Activated CD8-positive, alpha-beta memory T cell treated with anti-CD3 and anti-CD28 coated beads, Interleukin-2, amount 10 ng/mL, durations not matched to agents 7 days and 5 days (primary cell): ENCODE data around the gene NHLRC4. TPM values are rescaled to one million over a fixed set of nuclear protein-coding genes. Genes with fewer than 3 reads are reported as not detected.

ENCODE experiments used
- ATAC-seq: fragments of 150-1000 bp; cut with Tn5 transposase; one replicate; pipeline ENCODE4 v1.10.0; 2021; ENCODE audit warnings: moderate library complexity
- CTCF ChIA-PET: fragments of 350-600 bp; sonication (Branson Sonifier 250); formaldehyde crosslinking; loops from one replicate; lab custom pipeline; 2021; ENCODE audit warnings: antibody characterized with exemption; lab: Charles Lee
- DNase-seq: peaks from one replicate; pipeline ENCODE4 v3.0.0-alpha.2; 2020
- H3K27ac Mint-ChIP-seq: one replicate; pipeline ENCODE4 v1.8.0; 2021; ENCODE audit warnings: mild to moderate bottlenecking, mixed read lengths
- H3K27me3 Mint-ChIP-seq: one replicate; pipeline ENCODE4 v1.8.0; 2021; ENCODE audit warnings: mixed read lengths
- H3K36me3 Mint-ChIP-seq: one replicate; pipeline ENCODE4 v1.8.0; 2021; ENCODE audit warnings: mild to moderate bottlenecking, mixed read lengths
- H3K4me1 Mint-ChIP-seq: one replicate; pipeline ENCODE4 v1.8.0; 2021; ENCODE audit warnings: mixed read lengths
- H3K4me3 Mint-ChIP-seq: one replicate; pipeline ENCODE4 v1.8.0; 2021; ENCODE audit warnings: mild to moderate bottlenecking, moderate library complexity, mixed read lengths
- H3K9me3 Mint-ChIP-seq: one replicate; pipeline ENCODE4 v1.8.0; 2022; ENCODE audit warnings: low read depth, mixed read lengths
- total RNA-seq, 2 experiments: library from RNA; stranded (reverse); gene quantifications; one replicate each; pipeline ENCODE4 v1.2.3, GENCODE V29; 2021

NHLRC4 gene, protein sequence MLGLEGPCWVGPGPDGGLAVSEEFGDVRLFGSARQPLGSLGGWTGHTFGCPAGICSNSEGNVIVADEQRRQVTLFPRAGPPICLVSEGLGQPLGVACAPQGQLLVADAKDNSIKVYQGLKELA
- 1 to 10 TPM in 1 of 2 experiments, under 1 TPM in 1; 0.94 to 1.2 TPM for total RNA-seq

DNA sequence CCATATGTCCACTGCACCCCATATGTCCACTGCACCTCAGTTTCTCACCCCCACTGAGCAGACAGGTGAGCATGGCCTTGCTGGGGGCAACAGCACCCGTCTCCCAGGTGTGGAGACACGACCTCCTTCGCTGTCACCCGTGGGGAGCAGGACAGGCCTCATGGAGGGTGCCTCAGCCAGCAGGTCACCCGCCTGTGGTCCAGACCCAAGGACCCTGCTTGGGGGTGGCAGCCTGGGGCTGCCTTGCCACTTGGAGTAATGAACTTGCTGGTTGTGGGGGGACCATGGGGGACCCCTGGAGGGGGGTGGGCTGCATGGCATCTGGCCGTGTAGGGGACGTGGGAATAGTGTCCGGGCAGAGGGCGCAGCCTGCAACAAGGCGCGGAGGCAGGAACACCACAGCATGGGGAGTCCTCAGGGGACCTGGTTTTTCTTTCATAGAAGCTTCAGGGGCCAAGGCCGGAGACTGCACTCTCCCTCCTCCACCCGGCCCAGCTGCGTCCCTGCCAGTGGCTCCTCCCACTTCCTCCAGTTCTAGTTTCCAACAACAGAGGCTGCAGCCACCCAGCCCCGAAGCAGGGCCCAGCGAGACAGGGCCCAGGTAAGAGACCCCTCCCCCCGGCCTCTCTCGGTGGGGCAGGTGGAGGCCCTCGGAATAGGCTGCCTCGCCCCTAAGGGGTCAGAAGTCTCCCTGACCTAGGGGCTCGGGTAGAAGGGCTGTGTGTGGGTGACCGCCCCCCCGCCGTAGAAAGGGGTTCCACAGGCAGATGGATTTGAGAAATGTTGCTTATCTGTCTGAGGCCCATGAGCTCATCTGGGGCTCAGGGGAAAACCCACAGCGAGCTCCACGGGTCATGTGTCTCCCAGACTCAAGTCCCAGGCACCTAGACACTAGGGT is at the start of gene NHLRC4:
Gene NHLRC4, plus strand, starts transcription at position 531 of the 898 bp plus-strand sequence. CDS start 1,043 bp downstream, outside the sequence.
- Mint-ChIP-seq H3K4me1 (peaks cover 23% of the 10 kb centered on the region), H3K27ac (peak within 1 kb of the TSS; percentile 68), H3K9me3 (no peaks in the 10 kb centered on the region), H3K27me3 (peaks cover 3% of the 10 kb centered on the region), H3K4me3 (peak within 1 kb of the TSS; percentile 33), H3K36me3 (no peaks in the 10 kb centered on the region)
- DNase-seq (peak; percentile 79), ATAC-seq (peak; percentile 52)
- CTCF ChIA-PET = interaction anchor here (1.2 to 1.5 kb wide), 2 partner anchors 16 to 81 kb away, joined by 3 to 4 read pairs; no protein-coding TSS in a partner anchor

DNA sequence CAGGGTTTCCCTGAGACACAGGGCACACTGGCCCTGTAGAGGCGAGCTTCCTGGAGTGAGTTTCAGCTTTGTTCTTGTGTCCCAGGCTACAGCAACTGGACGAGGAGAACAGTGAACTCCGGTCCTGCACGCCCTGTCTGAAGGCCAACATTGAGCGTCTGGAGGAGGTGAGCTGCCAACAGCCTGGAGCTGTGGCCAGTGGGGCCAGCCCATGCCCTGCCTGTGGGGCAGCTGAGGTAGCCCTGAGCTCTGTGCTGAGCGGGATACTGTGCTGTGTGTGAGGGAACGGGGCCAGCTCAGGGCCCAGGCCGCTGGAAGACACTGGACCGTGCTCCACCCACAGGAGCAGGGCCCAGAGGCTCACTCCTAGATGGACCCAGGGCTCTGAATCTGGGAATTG is 47.9 kb upstream of the NHLRC4 start:
- no peaks in the 10 kb centered on the region for H3K27me3 Mint-ChIP-seq
- H3K4me1 Mint-ChIP-seq = peaks cover 6% of the 10 kb centered on the region
- CTCF ChIA-PET = no interaction called here

DNA sequence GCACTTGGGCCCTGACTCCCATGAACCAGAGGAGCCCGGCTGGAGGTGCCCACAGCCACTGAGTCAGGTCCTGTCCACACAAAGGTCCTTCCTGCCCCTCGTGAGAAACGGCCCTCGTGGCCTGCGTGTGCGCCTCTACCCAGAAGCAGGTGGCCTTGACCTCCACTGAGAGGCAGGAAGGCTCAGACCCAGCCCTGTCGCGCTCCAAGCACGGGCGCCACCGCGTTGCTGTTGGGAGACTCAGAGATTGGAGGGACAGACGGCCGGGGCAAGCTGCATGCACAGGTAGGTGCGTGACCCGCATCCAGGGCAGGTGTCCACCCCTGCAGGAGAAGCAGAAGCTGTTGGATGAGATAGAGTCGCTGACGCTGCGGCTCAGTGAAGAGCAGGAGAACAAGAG is 47.4 kb upstream of the NHLRC4 start:
- no peak overlapping the region for H3K4me3 Mint-ChIP-seq
- H3K36me3 Mint-ChIP-seq = no peaks in the 10 kb centered on the region
- CTCF ChIA-PET = no interaction called here
- no peaks in the 10 kb centered on the region for H3K27me3 Mint-ChIP-seq
- ATAC-seq (no peak), DNase-seq (no peak)
- H3K9me3 Mint-ChIP-seq = no peaks in the 10 kb centered on the region
- peaks cover 10% of the 10 kb centered on the region for H3K4me1 Mint-ChIP-seq
- no peak overlapping the region for H3K27ac Mint-ChIP-seq

More for the DNA sequence above, 47.9 kb upstream of the NHLRC4 start:
- H3K4me3 Mint-ChIP-seq = no peak overlapping the region
- ATAC-seq (no peak), DNase-seq (no peak)
- no peaks in the 10 kb centered on the region for H3K36me3 Mint-ChIP-seq
- H3K9me3 Mint-ChIP-seq = no peaks in the 10 kb centered on the region
- no peak overlapping the region for H3K27ac Mint-ChIP-seq

DNA sequence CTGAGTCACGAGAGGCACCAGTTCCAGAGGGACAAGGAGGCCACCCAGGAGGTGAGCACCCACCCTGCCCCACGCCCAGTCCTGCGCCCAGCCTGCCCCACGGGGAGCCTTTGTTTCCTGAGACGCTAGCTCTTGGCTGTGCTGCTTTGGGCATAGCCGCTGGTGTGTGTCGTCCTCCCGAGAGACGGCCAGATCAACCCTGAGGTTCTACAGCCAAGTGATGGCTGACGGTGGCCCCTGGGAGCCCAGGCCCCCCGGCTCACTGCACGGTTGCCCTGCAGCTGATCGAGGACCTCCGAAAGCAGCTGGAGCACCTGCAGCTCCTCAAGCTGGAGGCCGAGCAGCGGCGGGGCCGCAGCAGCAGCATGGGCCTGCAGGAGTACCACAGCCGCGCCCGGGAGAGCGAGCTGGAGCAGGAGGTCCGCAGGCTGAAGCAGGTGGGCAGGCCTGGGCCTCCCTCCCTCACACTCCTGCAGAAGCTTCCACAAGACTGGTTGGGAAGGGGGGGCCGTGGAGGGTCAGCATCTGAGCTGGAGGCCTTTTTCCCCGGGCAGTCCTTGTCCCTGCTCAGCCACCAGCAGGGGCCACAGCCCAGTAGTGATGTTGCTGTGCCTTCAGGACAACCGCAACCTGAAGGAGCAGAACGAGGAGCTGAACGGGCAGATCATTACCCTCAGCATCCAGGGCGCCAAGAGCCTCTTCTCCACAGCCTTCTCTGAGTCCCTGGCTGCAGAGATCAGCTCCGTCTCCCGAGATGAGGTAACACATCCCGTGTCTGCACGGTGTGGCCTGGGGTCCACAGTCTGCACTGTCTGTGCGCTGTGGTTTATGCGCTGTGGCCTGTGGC is 46.7 kb upstream of the NHLRC4 start:
- Mint-ChIP-seq H3K4me3 (no peak overlapping the region), H3K27ac (peak overlapping the region; percentile 15), H3K4me1 (peaks cover 15% of the 10 kb centered on the region), H3K27me3 (no peaks in the 10 kb centered on the region), H3K9me3 (no peaks in the 10 kb centered on the region), H3K36me3 (no peaks in the 10 kb centered on the region)
- ATAC-seq (no peak), DNase-seq (no peak)
- CTCF ChIA-PET = no interaction called here

DNA sequence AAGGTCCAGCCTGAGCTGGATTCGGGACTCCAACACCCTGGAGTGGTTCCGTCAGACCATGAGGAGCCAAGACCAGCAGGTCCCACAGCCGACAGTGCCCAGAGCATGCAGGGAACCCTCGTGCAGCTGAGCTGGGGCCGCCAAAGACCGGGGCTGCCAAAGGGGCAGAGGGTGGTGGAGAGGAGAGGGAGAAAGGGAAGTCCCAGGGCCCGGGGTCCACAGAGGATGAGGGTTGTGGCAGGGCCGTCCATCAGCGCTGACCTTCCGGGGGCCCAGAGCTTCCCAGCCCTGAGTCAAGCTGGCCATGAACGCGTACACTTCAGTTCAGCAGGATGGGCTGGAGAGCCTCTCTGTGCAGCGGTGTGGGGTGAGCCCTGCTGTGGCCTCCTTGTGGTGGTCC is 46.0 kb upstream of the NHLRC4 start:
- Mint-ChIP-seq H3K9me3 (no peaks in the 10 kb centered on the region), H3K4me3 (no peak overlapping the region), H3K27ac (peak overlapping the region; percentile 15), H3K4me1 (peaks cover 23% of the 10 kb centered on the region), H3K27me3 (no peaks in the 10 kb centered on the region), H3K36me3 (peaks cover 2% of the 10 kb centered on the region)
- CTCF ChIA-PET = no interaction called here
- no peak for ATAC-seq
- no peak for DNase-seq

DNA sequence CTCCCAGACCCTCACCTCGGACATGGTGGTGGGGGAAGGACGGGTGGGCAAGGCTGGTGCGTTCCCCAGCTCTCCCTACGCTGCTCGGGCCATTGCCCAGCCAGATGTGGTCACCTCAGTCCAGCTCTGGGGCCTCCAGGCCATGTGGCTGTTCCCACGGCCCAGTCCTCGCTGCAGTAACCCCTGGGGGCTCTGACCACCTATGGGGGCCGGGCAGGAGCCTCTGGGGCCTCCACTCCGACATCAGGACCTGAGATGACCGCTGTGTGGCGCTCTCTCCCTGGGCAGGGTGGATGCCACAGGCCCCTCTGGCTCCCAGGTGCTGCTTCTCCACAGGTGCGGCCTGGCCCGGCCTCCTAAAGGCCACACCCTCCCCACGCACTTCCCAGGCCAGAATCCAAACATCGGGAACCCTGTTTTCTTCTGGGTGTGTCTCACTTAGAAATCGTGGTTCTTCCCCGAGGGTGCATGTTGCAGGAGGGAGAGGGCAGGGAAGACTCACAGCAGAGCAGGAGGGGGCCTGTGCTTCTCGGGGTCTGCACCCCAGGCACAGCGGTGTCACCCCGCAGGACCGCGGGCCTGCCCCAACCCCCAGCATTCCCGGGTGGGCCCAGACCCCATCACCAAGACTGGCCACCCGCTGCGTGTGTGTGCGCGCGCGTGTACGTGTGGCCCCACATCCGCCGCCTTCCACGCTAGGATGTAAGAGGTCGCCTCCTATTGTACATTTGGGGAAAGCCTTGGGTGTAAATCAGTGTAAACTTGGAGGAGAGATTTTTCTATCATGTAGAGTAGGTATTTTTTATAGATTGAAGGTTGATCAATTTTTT is 45.2 kb upstream of the NHLRC4 start:
- Mint-ChIP-seq H3K9me3 (no peaks in the 10 kb centered on the region), H3K27ac (no peak overlapping the region), H3K36me3 (peaks cover 2% of the 10 kb centered on the region), H3K27me3 (no peaks in the 10 kb centered on the region), H3K4me3 (no peak overlapping the region), H3K4me1 (peaks cover 31% of the 10 kb centered on the region)
- CTCF ChIA-PET = no interaction called here
- ATAC-seq = no peak
- DNase-seq = no peak

DNA sequence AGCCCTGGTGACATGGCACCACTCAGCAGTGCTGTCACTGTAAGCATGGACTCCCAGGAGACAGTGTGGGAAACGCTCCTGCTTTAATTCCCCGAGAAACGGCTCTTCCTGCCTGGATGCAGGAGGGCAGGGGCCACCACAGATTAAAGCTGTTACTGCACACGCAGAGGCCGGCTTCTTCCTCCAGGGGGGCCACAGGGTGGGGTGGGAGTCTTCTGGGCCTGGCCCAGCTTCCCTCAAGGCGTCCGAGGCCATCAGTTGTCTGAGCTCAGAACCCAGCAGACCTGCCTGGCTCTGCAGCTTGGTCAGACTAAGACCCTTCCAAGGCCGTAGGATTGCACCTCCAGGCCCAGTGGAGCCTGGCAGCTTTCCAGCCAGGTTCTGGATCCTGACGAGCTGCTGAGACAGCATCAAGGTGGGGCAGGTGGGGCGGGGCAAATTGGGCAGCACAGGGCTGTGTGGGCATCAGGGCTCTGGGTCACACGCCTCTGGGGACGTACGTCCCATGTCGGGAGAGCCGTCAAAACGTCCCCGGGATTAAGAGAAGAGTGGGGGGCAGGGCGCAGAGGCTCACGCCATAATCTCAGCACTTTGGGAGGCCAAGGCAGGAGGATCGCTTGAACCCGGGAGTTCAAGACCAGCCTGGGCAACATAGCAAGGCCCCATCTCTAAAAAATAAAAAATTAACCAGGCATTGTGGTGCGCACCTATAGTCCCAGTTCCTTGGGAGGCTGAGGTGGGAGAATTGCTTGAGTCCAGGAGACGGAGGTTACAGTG is 44.3 kb upstream of the NHLRC4 start:
- H3K4me1 Mint-ChIP-seq = peaks cover 32% of the 10 kb centered on the region
- H3K36me3 Mint-ChIP-seq = peaks cover 2% of the 10 kb centered on the region
- CTCF ChIA-PET = no interaction called here
- H3K4me3 Mint-ChIP-seq = no peak overlapping the region
- no peaks in the 10 kb centered on the region for H3K9me3 Mint-ChIP-seq
- DNase-seq = no peak
- H3K27ac Mint-ChIP-seq = peak overlapping the region; percentile 60
- no peak for ATAC-seq
- no peaks in the 10 kb centered on the region for H3K27me3 Mint-ChIP-seq

DNA sequence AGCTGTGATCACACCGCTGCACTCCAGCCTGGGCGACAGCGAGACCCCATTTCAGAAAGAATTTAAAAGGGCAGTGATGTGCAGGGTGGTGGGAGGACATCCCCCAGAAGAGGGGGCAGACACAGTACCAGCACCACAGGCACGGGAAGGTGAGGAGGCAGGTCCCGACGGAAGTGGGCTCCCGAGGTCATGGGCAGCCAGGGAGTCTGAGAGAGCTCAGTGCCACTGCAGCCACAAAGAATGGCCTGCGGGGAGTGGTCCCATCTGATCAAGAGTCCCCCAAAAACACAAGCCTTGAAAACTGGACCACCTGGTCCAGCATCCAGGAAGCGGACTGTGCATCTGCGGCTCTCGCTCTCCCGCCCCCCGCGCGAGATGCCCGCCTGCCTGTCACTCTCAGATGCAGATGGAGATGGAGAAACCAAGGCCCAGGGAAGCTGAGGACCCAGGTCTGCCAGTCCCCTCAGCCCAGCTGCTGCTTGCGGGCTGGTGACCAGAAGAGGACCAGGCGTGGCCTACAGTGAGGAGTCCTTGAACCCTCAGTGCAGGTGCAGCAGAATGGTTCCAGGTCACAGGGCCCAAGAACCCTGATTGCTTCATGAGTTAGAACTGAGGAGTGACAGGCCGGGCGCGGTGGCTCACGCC is 43.6 kb upstream of the NHLRC4 start:
- ATAC-seq = no peak
- no peaks in the 10 kb centered on the region for H3K9me3 Mint-ChIP-seq
- H3K4me3 Mint-ChIP-seq = no peak overlapping the region
- no peaks in the 10 kb centered on the region for H3K27me3 Mint-ChIP-seq
- CTCF ChIA-PET = no interaction called here
- peaks cover 32% of the 10 kb centered on the region for H3K4me1 Mint-ChIP-seq
- no peak for DNase-seq
- H3K36me3 Mint-ChIP-seq = peaks cover 2% of the 10 kb centered on the region
- peak overlapping the region; percentile 60 for H3K27ac Mint-ChIP-seq

DNA sequence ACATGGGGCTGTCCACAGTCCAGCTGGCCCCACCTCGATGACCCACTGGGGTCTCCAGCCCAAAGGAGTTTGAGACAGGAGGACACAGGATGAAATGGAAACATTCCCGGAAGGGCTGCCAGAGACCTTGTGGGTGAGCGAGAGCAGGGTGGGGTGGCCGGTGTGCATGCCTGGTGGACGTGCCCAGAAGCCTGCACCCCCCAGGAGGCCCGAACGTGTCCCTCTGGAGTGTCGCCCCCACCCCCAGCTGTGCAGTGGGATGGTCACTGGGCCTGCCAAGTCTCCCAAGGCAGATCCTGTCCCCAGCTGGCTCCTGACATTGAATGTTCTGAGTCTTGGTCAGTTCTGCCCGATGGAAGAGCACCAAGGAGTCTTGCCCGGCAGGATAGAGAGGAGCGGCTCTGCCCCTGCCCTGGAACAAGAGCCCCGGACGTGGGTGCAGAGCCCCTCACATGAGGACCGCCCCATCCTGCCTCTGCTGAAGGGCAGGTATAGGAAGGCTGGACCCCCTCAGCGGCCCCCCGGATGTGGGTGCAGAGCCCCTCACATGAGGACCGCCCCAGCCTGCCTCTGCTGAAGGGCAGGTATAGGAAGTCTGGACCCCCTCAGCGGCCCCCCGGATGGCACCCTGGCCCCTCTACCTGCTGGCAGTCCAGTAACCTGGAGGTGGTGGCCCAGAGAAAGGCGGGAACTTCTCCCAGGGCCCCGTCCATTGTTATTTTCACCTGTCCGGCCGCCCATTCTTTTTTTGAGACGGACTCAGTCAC is 42.3 kb upstream of the NHLRC4 start:
- CTCF ChIA-PET = no interaction called here
- Mint-ChIP-seq H3K27me3 (no peaks in the 10 kb centered on the region), H3K36me3 (peaks cover 2% of the 10 kb centered on the region), H3K4me1 (peaks cover 37% of the 10 kb centered on the region), H3K9me3 (no peaks in the 10 kb centered on the region), H3K4me3 (no peak overlapping the region), H3K27ac (peak overlapping the region; percentile 96)
- DNase-seq (no peak), ATAC-seq (no peak)

DNA sequence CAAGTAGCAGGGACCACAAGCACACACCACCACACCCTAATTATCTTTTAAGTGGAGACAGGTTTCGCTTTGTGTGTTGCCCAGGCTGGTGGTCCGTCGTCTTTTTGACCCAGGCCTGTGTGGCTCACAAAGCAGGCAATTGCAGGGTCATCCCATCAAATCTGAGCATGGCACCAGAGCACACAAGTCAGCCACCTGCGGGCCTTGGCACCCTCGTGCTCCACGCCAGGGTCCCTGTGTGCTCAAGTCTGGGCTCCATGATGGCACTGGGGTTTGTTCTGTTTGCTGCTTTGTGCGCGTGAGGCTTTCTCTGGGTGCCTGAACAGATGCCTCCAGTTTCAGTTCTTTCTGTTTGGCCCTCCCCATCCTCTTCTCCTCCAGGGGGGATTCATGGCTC is 41.7 kb upstream of the NHLRC4 start:
- ATAC-seq = no peak
- H3K4me3 Mint-ChIP-seq = peak overlapping the region; percentile 77

DNA sequence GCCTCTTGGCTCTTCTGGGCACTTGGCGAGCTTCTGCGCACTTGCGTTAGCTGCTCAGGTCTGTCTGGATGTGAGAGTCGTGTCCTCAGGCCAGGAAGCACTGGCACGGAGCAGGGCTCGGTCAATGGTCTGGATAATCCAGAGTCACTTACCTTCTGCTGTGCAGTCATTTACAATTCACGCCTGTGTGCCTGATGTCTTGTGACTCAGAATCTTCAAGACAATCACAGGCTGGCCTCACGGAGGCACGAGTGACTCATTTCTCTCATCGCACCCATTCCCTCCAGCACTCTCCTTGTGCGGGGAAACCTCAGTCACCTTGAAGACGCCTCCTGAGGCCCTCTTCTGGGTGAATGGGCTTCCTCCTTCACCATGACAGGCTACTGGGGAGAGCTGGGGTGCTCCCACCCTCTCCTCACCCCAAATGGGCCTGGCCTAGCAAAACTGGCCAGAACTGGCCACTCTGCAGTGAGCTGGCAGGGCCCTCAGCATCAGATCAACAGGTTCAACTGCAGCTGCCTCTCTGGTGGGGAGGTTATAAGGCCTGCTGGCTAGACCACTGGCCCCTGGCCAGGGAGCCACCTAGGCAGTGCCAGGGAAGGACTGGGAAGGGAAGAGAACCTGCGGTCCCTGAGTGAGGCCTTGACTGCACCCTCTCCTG is 41.2 kb upstream of the NHLRC4 start:
- Mint-ChIP-seq H3K4me3 (peak overlapping the region; percentile 77), H3K9me3 (no peaks in the 10 kb centered on the region), H3K36me3 (peaks cover 2% of the 10 kb centered on the region), H3K4me1 (peaks cover 47% of the 10 kb centered on the region), H3K27me3 (no peaks in the 10 kb centered on the region), H3K27ac (peak overlapping the region; percentile 96)
- CTCF ChIA-PET = interaction anchor here (1.2 to 2.5 kb wide), 2 partner anchors 133 to 143 kb away, joined by 4 to 7 read pairs; partner anchors contain the start of gene PGAP6
- DNase-seq (peak; percentile 91), ATAC-seq (peak; percentile 58)

More for the DNA sequence above, 41.7 kb upstream of the NHLRC4 start:
- peaks cover 2% of the 10 kb centered on the region for H3K36me3 Mint-ChIP-seq
- H3K4me1 Mint-ChIP-seq = peaks cover 44% of the 10 kb centered on the region
- CTCF ChIA-PET = no interaction called here
- peak overlapping the region; percentile 96 for H3K27ac Mint-ChIP-seq
- no peaks in the 10 kb centered on the region for H3K27me3 Mint-ChIP-seq
- DNase-seq = no peak
- H3K9me3 Mint-ChIP-seq = no peaks in the 10 kb centered on the region
